ENCODE data around the gene PLLP. TPM values are rescaled to one million over a fixed set of nuclear protein-coding genes. Genes with fewer than 3 reads are reported as not detected.

The PLLP gene
- total and polyA plus RNA-seq, 2 experiments from 2014 or later: 1.3 to 6.1 TPM

- no peaks in the 10 kb centered on the region for H3K36me3 ChIP-seq (ENCODE audit: insufficient read depth)
- H3K4me3 Mint-ChIP-seq: no peak overlapping the region
- DNase-seq (ENCODE audit: low spot score) (no peak), ATAC-seq (no peak)
- H3K27me3 ChIP-seq (ENCODE audit: insufficient read depth): no peaks in the 10 kb centered on the region
- H3K4me1 Mint-ChIP-seq: peaks cover 6% of the 10 kb centered on the region
- H3K79me2 ChIP-seq (replicated peaks; ENCODE audit: insufficient read depth): no peaks in the 10 kb centered on the region
- H3F3A ChIP-seq (replicated peaks; ENCODE audit: low read depth): no peaks in the 10 kb centered on the region
- no peaks in the 10 kb centered on the region for H3K36me3 Mint-ChIP-seq (ENCODE audit: low read depth)
- H3K27ac ChIP-seq (ENCODE audit: low read depth): no peak overlapping the region
- no peaks in the 10 kb centered on the region for H3K9me2 ChIP-seq (ENCODE audit: insufficient read depth)
- no peaks in the 10 kb centered on the region for H3K9me3 Mint-ChIP-seq
- 0 out of 2 replicates have a peak overlapping the region, but pooled peaks have one; percentile 14 for H2AFZ ChIP-seq
- H3K4me2 ChIP-seq: no peak overlapping the region
- H3K27ac Mint-ChIP-seq: no peak overlapping the region
- no peaks in the 10 kb centered on the region for H4K20me1 ChIP-seq (replicated peaks; ENCODE audit: insufficient read depth)
- TF ChIP-seq CREB1 (CRISPR knock-in tag; IDR thresholded peaks at IDR 0.05; ENCODE audit: low read depth): no peak
- no peak for TF ChIP-seq NANOG (IDR thresholded peaks at IDR 0.05; ENCODE audit: borderline replicate concordance)
- no peak for TF ChIP-seq EZH2 (IDR thresholded peaks at IDR 0.05; ENCODE audit: low read depth, unreplicated experiment)
- TF ChIP-seq CTCF (conservative IDR thresholded peaks at IDR 0.05; ENCODE audit: low read depth in 2 of 2): no peak
- TF ChIP-seq EZH2phosphoT487 (IDR thresholded peaks at IDR 0.05; ENCODE audit: unreplicated experiment): no peak
- TF ChIP-seq ZNF331 (CRISPR knock-in tag; IDR thresholded peaks at IDR 0.05; ENCODE audit: low read depth): no peak
- TF ChIP-seq, protein P1, sequence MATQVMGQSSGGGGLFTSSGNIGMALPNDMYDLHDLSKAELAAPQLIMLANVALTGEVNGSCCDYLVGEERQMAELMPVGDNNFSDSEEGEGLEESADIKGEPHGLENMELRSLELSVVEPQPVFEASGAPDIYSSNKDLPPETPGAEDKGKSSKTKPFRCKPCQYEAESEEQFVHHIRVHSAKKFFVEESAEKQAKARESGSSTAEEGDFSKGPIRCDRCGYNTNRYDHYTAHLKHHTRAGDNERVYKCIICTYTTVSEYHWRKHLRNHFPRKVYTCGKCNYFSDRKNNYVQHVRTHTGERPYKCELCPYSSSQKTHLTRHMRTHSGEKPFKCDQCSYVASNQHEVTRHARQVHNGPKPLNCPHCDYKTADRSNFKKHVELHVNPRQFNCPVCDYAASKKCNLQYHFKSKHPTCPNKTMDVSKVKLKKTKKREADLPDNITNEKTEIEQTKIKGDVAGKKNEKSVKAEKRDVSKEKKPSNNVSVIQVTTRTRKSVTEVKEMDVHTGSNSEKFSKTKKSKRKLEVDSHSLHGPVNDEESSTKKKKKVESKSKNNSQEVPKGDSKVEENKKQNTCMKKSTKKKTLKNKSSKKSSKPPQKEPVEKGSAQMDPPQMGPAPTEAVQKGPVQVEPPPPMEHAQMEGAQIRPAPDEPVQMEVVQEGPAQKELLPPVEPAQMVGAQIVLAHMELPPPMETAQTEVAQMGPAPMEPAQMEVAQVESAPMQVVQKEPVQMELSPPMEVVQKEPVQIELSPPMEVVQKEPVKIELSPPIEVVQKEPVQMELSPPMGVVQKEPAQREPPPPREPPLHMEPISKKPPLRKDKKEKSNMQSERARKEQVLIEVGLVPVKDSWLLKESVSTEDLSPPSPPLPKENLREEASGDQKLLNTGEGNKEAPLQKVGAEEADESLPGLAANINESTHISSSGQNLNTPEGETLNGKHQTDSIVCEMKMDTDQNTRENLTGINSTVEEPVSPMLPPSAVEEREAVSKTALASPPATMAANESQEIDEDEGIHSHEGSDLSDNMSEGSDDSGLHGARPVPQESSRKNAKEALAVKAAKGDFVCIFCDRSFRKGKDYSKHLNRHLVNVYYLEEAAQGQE (IDR thresholded peaks at IDR 0.05; ENCODE audit: unreplicated experiment): no peak
- no peak for TF ChIP-seq JUNB (IDR thresholded peaks at IDR 0.05; ENCODE audit: unreplicated experiment)
- no peak for TF ChIP-seq ZNF114 (CRISPR knock-in tag; IDR thresholded peaks at IDR 0.05)
- TF ChIP-seq STAT1 (IDR thresholded peaks at IDR 0.05; ENCODE audit: unreplicated experiment): no peak
- TF ChIP-seq ETS1 (IDR thresholded peaks at IDR 0.05): no peak
- no peak for TF ChIP-seq POLR2AphosphoS5 (IDR thresholded peaks at IDR 0.05; ENCODE audit: low read depth)
- TF ChIP-seq, protein P2, sequence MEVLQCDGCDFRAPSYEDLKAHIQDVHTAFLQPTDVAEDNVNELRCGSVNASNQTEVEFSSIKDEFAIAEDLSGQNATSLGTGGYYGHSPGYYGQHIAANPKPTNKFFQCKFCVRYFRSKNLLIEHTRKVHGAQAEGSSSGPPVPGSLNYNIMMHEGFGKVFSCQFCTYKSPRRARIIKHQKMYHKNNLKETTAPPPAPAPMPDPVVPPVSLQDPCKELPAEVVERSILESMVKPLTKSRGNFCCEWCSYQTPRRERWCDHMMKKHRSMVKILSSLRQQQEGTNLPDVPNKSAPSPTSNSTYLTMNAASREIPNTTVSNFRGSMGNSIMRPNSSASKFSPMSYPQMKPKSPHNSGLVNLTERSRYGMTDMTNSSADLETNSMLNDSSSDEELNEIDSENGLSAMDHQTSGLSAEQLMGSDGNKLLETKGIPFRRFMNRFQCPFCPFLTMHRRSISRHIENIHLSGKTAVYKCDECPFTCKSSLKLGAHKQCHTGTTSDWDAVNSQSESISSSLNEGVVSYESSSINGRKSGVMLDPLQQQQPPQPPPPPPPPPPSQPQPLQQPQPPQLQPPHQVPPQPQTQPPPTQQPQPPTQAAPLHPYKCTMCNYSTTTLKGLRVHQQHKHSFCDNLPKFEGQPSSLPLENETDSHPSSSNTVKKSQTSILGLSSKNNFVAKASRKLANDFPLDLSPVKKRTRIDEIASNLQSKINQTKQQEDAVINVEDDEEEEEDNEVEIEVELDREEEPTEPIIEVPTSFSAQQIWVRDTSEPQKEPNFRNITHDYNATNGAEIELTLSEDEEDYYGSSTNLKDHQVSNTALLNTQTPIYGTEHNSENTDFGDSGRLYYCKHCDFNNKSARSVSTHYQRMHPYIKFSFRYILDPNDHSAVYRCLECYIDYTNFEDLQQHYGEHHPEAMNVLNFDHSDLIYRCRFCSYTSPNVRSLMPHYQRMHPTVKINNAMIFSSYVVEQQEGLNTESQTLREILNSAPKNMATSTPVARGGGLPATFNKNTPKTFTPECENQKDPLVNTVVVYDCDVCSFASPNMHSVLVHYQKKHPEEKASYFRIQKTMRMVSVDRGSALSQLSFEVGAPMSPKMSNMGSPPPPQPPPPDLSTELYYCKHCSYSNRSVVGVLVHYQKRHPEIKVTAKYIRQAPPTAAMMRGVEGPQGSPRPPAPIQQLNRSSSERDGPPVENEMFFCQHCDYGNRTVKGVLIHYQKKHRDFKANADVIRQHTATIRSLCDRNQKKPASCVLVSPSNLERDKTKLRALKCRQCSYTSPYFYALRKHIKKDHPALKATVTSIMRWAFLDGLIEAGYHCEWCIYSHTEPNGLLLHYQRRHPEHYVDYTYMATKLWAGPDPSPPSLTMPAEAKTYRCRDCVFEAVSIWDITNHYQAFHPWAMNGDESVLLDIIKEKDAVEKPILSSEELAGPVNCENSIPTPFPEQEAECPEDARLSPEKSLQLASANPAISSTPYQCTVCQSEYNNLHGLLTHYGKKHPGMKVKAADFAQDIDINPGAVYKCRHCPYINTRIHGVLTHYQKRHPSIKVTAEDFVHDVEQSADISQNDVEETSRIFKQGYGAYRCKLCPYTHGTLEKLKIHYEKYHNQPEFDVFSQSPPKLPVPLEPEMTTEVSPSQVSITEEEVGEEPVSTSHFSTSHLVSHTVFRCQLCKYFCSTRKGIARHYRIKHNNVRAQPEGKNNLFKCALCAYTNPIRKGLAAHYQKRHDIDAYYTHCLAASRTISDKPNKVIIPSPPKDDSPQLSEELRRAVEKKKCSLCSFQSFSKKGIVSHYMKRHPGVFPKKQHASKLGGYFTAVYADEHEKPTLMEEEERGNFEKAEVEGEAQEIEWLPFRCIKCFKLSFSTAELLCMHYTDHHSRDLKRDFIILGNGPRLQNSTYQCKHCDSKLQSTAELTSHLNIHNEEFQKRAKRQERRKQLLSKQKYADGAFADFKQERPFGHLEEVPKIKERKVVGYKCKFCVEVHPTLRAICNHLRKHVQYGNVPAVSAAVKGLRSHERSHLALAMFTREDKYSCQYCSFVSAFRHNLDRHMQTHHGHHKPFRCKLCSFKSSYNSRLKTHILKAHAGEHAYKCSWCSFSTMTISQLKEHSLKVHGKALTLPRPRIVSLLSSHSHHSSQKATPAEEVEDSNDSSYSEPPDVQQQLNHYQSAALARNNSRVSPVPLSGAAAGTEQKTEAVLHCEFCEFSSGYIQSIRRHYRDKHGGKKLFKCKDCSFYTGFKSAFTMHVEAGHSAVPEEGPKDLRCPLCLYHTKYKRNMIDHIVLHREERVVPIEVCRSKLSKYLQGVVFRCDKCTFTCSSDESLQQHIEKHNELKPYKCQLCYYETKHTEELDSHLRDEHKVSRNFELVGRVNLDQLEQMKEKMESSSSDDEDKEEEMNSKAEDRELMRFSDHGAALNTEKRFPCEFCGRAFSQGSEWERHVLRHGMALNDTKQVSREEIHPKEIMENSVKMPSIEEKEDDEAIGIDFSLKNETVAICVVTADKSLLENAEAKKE (CRISPR knock-in tag; IDR thresholded peaks at IDR 0.05): no peak
- H3K4me3 ChIP-seq: no peak overlapping the region
- peaks cover 6% of the 10 kb centered on the region; the same call in 1 of the 2 replicates for H3K4me1 ChIP-seq (ENCODE audit: insufficient read depth)
- peaks cover 8% of the 10 kb centered on the region for H3K27me3 Mint-ChIP-seq (ENCODE audit: insufficient read depth, low read depth, poor library complexity)
These were observed 19.9 kb upstream of the PLLP start for GRCh38 chr16:57304169-57305061.

All from GM23338 (cell line).